ENCODE data around the gene C9orf85.

- TF ChIP-seq CTCF (IDR thresholded peaks at IDR 0.05; ENCODE audit: extremely low read depth in 1 of 2, insufficient read depth in 1 of 2, low read depth in 1 of 2, low read length in 2 of 2) (no peak), GATA2 (IDR thresholded peaks at IDR 0.05; ENCODE audit: insufficient read depth, insufficient read length, low read depth, low read length) (no peak)
Measured at GRCh38 chr9:71897577-71897976, 13.9 kb upstream of the C9orf85 start.
